ENCODE measurements around the gene SLC39A7. TPM values are rescaled to one million over a fixed set of nuclear protein-coding genes. Genes with fewer than 3 reads are reported as not detected.
A peak's percentile ranks its signal among the peaks of the same experiment; 100 is the strongest.

Gene SLC39A7
- total RNA-seq, 2 experiments from 2014 or later, result 33.0 to 41.8 TPM

DNA sequence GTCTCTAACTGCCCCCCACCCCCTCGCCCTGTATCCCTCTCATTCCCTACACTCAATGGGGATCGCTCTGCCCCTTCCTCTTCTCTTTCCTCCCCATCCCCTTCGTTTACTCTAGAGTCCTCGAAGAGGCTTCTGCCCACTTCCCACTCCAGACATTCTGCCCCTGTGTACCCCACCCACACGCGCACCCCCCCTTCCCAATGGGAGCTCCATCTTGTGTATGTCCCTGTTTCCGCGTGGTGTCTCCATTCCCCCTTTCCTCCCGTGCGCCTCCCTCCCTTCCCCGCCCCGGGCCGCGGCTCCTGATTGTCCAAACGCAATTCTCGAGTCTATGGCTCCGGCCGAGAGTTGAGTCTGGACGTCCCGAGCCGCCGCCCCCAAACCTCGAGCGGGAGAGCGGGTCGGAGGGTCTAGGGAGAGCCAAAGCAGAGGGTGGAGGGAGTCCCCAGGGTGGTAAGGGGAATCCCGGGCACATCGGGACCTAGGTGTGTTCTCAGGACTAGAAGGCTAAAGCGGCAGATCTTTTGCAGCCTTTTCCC lies 7.0 kb downstream of the SLC39A7 start:
- H3K9me3 Mint-ChIP-seq (ENCODE audit: low read depth), result no peaks in the 10 kb centered on the region
- DNase-seq (peak; percentile 36), ATAC-seq (no peak)
- H3K27ac Mint-ChIP-seq, result peak overlapping the region; percentile 89
- H3K4me3 Mint-ChIP-seq, result peak overlapping the region; percentile 80
- ChIA-PET POLR2A (interaction anchor here (0.7 to 1.6 kb wide), 5 partner anchors 12 to 110 kb away, joined by 3 to 7 read pairs (median 5); partner anchors contain the start of genes RPS18, VPS52, WDR46 and ZBTB22), CTCF (interaction anchor here (0.6 to 2.9 kb wide), 3 partner anchors 10 to 80 kb away, joined by 3 to 22 read pairs (median 10); no protein-coding TSS in a partner anchor)
- intact Hi-C loops (cut with DNase I, micrococcal nuclease), result loop anchor here (1.0 to 10.0 kb wide), 10 partner anchors 42 to 1543 kb away; partner anchors contain the start of genes C6orf47 (in 1 of the 2), CLIC1 (in 1 of the 2), CSNK2B (in 1 of the 2) and CUTA (in 1 of the 2)
- H3K36me3 Mint-ChIP-seq (ENCODE audit: low read depth), result peaks cover 40% of the 10 kb centered on the region
- H3K4me1 Mint-ChIP-seq, result peaks cover 55% of the 10 kb centered on the region
- peaks cover 1% of the 10 kb centered on the region for H3K27me3 Mint-ChIP-seq

DNA sequence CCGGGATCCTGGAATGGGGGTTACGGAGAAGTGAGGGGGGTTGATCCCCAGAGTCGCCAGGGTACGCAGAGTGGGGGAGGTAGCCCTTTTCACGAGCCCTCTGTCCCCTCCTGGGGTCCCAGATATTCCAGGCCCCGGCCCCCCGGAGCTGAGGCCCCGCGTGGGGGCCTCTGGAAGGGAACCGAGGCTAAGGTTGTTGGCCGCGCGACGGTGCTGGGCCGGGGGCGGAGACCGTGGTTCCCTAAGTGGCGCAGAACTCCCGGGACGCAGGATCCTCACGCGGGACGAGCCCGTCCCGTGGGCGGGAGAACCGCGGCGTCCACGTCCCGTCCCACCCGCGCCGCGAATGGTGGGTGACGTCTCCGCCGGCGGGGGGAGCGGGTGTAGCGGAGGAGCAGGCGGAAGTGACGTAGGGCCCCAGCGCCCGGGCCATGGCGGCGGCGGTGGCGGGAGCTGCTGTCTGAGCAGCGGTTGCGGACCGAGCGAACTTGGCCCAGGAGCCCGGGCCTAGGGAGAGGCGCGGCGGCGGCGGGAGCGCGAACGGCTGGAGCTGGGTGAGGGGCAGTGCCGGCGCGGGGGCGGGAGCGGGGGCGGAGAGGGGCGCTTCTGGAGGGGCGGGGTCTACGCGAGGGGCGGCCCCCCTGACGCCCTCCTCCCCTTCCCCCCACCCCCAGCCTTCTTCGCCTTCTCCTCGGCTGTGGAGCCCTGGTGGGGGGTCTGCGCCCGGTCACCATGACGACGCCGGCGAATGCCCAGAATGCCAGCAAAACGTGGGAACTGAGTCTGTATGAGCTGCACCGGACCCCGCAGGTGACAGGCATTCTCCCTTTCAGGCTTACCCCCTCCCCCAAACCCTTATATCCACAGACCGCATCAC lies 7.7 kb downstream of the SLC39A7 start, which contains the start of gene RING1:
Gene RING1 (plus strand): TSS at position 410 of the 877 bp plus-strand sequence. CDS start 323 bp downstream, at position 733.
- Mint-ChIP-seq H3K4me3 (peak within 1 kb of the TSS; percentile 80), H3K27me3 (peaks cover 8% of the 10 kb centered on the region), H3K4me1 (peaks cover 55% of the 10 kb centered on the region), H3K27ac (peak within 1 kb of the TSS; percentile 89), H3K36me3 (ENCODE audit: low read depth) (peaks cover 33% of the 10 kb centered on the region), H3K9me3 (ENCODE audit: low read depth) (no peaks in the 10 kb centered on the region)
- POLR2A ChIA-PET, result interaction anchor here (0.5 to 1.6 kb wide), 6 partner anchors 9 to 236 kb away, joined by 3 to 7 read pairs (median 5); partner anchors contain the start of genes RPS18, VPS52 and ZBTB22
- ATAC-seq (peak; percentile 20), DNase-seq (peak; percentile 92)
- intact Hi-C loops (cut with DNase I, micrococcal nuclease), result loop anchor here (1.0 to 10.0 kb wide), 10 partner anchors 41 to 1544 kb away; partner anchors contain the start of genes C6orf47 (in 1 of the 2), CLIC1 (in 1 of the 2), CSNK2B (in 1 of the 2) and CUTA (in 1 of the 2)
- CTCF ChIA-PET, result interaction anchor here (0.6 to 2.9 kb wide), 7 partner anchors 11 to 955 kb away, joined by 3 to 22 read pairs (median 3); partner anchors contain the start of genes RPS18 and VPS52

DNA sequence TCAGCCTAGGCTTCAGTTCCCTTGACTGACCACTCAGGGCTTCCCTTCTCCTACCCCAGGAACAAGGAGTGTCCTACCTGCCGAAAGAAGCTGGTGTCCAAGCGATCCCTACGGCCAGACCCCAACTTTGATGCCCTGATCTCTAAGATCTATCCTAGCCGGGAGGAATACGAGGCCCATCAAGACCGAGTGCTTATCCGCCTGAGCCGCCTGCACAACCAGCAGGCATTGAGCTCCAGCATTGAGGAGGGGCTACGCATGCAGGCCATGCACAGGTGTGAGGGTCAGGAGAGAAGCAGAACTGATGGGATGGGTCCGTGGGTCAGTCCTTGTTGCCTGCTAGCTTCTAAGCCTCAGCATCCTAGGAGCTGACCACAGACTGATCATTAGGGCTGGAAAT lies 9.2 kb downstream of the SLC39A7 start:
- ChIA-PET POLR2A (interaction anchor here (1.4 kb wide), 1 partner anchor 10 kb away, joined by 5 read pairs; no protein-coding TSS in a partner anchor), CTCF (interaction anchor here (2.9 kb wide), 1 partner anchor 39 kb away, joined by 22 read pairs; no protein-coding TSS in a partner anchor)
- H3K4me1 Mint-ChIP-seq, result peaks cover 54% of the 10 kb centered on the region
- no peaks in the 10 kb centered on the region for H3K9me3 Mint-ChIP-seq (ENCODE audit: low read depth)
- H3K36me3 Mint-ChIP-seq (ENCODE audit: low read depth), result peaks cover 23% of the 10 kb centered on the region
- peaks cover 19% of the 10 kb centered on the region for H3K27me3 Mint-ChIP-seq
- ATAC-seq, result no peak
- H3K27ac Mint-ChIP-seq, result peak overlapping the region; percentile 3
- no peak for DNase-seq
- peak overlapping the region; percentile 80 for H3K4me3 Mint-ChIP-seq
- intact Hi-C loops (cut with DNase I, micrococcal nuclease), result loop anchor here (5.0 to 10.0 kb wide), 7 partner anchors 205 to 1545 kb away; partner anchors contain the start of genes C6orf47 (in 1 of the 2), CLIC1 (in 1 of the 2), CSNK2B (in 1 of the 2) and CUTA (in 1 of the 2)

DNA sequence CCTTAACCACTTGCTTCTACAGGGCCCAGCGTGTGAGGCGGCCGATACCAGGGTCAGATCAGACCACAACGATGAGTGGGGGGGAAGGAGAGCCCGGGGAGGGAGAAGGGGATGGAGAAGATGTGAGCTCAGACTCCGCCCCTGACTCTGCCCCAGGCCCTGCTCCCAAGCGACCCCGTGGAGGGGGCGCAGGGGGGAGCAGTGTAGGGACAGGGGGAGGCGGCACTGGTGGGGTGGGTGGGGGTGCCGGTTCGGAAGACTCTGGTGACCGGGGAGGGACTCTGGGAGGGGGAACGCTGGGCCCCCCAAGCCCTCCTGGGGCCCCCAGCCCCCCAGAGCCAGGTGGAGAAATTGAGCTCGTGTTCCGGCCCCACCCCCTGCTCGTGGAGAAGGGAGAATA lies 10.5 kb downstream of the SLC39A7 start:
- ChIA-PET POLR2A (no interaction called here), CTCF (no interaction called here)

DNA sequence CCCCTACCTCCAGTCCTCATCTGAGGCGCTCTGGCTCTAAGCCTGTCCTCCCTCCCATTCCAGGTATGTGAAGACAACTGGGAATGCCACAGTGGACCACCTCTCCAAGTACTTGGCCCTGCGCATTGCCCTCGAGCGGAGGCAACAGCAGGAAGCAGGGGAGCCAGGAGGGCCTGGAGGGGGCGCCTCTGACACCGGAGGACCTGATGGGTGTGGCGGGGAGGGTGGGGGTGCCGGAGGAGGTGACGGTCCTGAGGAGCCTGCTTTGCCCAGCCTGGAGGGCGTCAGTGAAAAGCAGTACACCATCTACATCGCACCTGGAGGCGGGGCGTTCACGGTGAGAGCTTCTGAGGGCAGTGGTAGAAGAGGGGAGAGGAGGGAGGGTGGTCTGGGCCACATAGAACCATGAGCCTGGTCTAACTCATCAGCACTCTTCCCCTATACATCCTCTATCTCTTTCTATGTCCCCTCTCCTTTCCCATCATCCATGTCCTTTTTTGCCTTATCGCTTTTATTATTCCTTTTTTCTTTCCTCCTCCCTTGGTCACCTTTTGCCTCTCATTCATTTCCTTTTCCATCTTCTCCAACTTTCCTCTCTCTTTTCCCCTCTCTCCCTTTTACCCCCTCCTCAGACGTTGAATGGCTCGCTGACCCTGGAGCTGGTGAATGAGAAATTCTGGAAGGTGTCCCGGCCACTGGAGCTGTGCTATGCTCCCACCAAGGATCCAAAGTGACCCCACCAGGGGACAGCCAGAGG lies 11.2 kb downstream of the SLC39A7 start:
- CTCF ChIA-PET, result no interaction called here
- Mint-ChIP-seq H3K4me3 (no peak overlapping the region), H3K36me3 (ENCODE audit: low read depth) (peaks cover 23% of the 10 kb centered on the region), H3K9me3 (ENCODE audit: low read depth) (no peaks in the 10 kb centered on the region), H3K27ac (no peak overlapping the region), H3K27me3 (peaks cover 23% of the 10 kb centered on the region), H3K4me1 (peaks cover 35% of the 10 kb centered on the region)
- ATAC-seq (no peak), DNase-seq (no peak)
- intact Hi-C loops (cut with DNase I, micrococcal nuclease), result no loop called here
- POLR2A ChIA-PET, result interaction anchor here (1.2 kb wide), 1 partner anchor 12 kb away, joined by 3 read pairs; no protein-coding TSS in a partner anchor

More for the DNA sequence above, 10.5 kb downstream of the SLC39A7 start:
- Mint-ChIP-seq H3K4me3 (no peak overlapping the region), H3K9me3 (ENCODE audit: low read depth) (no peaks in the 10 kb centered on the region), H3K36me3 (ENCODE audit: low read depth) (peaks cover 23% of the 10 kb centered on the region), H3K27me3 (peaks cover 23% of the 10 kb centered on the region), H3K4me1 (peaks cover 42% of the 10 kb centered on the region), H3K27ac (no peak overlapping the region)
- no peak for ATAC-seq
- DNase-seq, result no peak
- intact Hi-C loops (cut with DNase I, micrococcal nuclease), result no loop called here

DNA sequence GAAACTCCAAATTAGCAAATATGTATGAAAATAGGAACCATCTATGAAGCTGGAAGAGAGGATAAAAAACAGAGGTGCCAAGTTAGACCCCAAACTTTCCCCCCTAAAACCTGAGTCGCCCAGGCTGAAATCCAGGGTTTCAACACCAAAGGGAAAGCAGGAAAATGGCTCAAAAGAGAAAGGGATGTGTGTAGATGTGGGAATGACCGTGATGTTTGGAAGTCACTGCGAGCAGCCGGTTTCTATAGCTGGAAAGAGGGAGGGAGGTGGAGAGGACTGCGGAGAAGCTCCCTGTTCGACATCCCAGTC lies 12.1 kb downstream of the SLC39A7 start:
- CTCF ChIA-PET, result interaction anchor here (0.6 kb wide), 2 partner anchors 263 to 345 kb away, joined by 3 read pairs; no protein-coding TSS in a partner anchor
- Mint-ChIP-seq H3K36me3 (ENCODE audit: low read depth) (peaks cover 23% of the 10 kb centered on the region), H3K27me3 (peaks cover 23% of the 10 kb centered on the region), H3K27ac (no peak overlapping the region), H3K9me3 (ENCODE audit: low read depth) (no peaks in the 10 kb centered on the region), H3K4me1 (peaks cover 31% of the 10 kb centered on the region), H3K4me3 (peak overlapping the region; percentile 40)
- POLR2A ChIA-PET, result interaction anchor here (1.2 kb wide), 1 partner anchor 13 kb away, joined by 3 read pairs; no protein-coding TSS in a partner anchor
- no peak for DNase-seq
- intact Hi-C loops (cut with DNase I, micrococcal nuclease), result no loop called here
- no peak for ATAC-seq

DNA sequence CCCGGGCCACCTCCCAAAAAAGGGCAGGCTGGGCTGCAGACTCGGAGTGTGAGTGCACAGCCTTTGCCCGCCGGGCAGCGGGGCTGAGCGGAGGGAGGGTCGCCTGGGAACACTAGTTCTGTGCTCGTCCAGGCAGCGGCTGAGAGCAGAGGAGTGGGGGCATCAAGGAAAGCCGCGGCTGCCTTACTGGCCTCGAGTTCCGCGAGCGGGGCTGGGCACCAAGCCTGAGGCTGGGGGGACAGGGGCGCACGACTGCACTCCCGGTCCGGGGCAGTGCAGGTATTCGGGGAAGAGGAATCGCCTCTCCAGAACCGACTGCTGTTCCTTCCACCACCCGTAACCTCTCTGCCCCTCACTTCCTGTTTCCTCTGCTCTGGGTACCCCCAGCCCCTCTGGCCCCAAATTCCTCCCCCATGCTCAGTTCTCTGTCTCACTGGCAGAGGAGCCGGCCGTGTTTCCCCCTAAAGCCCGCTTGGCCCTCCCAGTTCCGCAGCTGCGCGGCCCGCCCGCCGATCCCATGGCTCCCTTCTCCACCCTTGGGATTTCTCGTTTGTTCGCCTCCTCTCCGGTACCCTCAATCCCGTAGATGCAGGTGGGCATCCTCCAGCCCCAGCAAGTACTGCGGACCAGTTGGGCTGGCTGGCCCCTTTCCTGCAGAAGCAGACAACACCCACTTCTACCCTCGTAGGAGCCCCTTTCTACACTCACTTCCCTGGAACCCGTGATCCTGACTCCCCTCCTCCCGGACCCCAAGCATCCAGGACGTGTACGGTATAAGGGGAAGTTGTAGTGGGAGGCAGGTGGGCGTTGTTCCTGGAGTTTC lies 12.7 kb downstream of the SLC39A7 start:
- intact Hi-C loops (cut with DNase I, micrococcal nuclease), result no loop called here
- Mint-ChIP-seq H3K36me3 (ENCODE audit: low read depth) (peaks cover 23% of the 10 kb centered on the region), H3K27ac (no peak overlapping the region), H3K4me1 (peaks cover 31% of the 10 kb centered on the region), H3K9me3 (ENCODE audit: low read depth) (no peaks in the 10 kb centered on the region), H3K4me3 (peak overlapping the region; percentile 40), H3K27me3 (peaks cover 26% of the 10 kb centered on the region)
- ChIA-PET CTCF (interaction anchor here (0.6 kb wide), 2 partner anchors 264 to 345 kb away, joined by 3 read pairs; no protein-coding TSS in a partner anchor), POLR2A (interaction anchor here (1.2 kb wide), 1 partner anchor 14 kb away, joined by 3 read pairs; no protein-coding TSS in a partner anchor)
- DNase-seq (peak; percentile 35), ATAC-seq (peak; percentile 28)

DNA sequence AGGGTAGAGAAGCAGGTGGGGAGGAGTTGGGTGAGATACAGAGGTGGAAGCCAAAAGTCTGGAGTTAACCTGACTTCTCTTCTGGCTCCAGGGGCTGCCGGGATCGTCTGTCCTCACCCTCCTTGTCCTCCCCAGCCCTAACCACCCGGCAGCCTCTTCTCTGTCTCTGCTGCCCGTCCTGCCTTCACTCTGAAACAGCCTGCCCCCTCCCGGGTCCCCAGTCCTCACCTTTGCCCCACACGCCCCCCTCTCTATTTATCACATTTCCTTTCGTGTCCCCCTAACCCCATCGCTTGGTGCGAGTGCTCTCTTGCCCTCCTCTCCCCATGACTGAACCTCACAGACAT lies 13.3 kb downstream of the SLC39A7 start:
- Mint-ChIP-seq H3K4me1 (peaks cover 27% of the 10 kb centered on the region), H3K4me3 (peak overlapping the region; percentile 40), H3K27me3 (peaks cover 30% of the 10 kb centered on the region), H3K9me3 (ENCODE audit: low read depth) (no peaks in the 10 kb centered on the region), H3K36me3 (ENCODE audit: low read depth) (peaks cover 23% of the 10 kb centered on the region), H3K27ac (no peak overlapping the region)
- ATAC-seq, result no peak
- DNase-seq, result no peak
- ChIA-PET CTCF (no interaction called here), POLR2A (no interaction called here)
- intact Hi-C loops (cut with DNase I, micrococcal nuclease), result no loop called here

DNA sequence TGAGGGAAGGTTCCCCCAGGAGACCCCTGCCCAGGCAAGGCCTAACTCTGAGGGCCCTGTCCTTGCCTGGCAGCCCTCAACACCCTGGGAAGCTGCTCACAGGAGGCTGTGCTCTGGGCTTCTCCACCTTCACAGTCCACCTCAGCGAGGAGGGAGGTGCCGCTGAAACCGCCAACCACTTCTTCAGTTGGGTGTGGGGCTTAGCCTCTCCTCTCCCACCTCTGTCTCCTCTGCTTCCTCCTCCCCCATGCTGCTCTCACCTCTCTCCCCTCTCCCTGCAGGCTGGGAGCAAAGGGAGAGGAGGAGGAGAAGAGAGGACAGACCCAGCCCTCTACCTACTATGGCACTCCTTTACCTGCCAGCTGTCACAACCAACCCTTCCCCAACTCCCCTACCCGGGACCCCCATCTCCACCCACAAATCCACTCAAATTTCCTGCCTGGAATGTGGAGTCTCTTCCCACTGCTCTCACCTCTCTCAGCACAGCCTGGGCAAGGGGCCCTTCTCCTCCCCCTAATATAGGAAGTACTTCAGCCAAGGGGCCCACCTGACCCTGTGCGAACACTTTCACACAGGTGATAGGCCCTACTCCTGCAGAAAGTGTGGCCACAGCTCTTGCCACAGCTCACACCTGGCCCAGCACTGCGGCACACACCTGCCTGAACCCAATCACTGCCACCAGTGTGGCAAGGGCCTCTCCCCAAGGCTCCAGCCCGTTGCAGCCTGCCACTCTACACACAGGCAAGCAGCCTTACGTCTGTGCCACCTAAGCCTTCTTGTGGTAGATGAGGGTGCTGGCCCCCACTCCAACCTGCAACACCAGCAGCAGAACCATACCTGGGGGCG lies 14.8 kb downstream of the SLC39A7 start:
- DNase-seq, result no peak
- Mint-ChIP-seq H3K36me3 (ENCODE audit: low read depth) (peaks cover 8% of the 10 kb centered on the region), H3K4me3 (no peak overlapping the region), H3K9me3 (ENCODE audit: low read depth) (no peaks in the 10 kb centered on the region), H3K27me3 (peaks cover 34% of the 10 kb centered on the region), H3K4me1 (peaks cover 18% of the 10 kb centered on the region), H3K27ac (no peak overlapping the region)
- intact Hi-C loops (cut with DNase I, micrococcal nuclease), result no loop called here
- no peak for ATAC-seq
- POLR2A ChIA-PET, result no interaction called here
- CTCF ChIA-PET, result no interaction called here

All from activated CD4-positive, alpha-beta T cell treated with anti-CD3 and anti-CD28 coated beads for 36 hours (primary cell).